Stomach (tissue), 9 donors: ENCODE results near the gene NR5A2. TPM values are rescaled to one million over a fixed set of nuclear protein-coding genes. Genes with fewer than 3 reads are reported as not detected.
A peak's percentile ranks its signal among the peaks of the same experiment; 100 is the strongest.

Experiments
- DNase-seq, 2 donors: peaks; one replicate each; pipeline versions ENCODE4 v3.0.0 to v3.0.0-alpha.2; 2013 to 2019
- H3K27ac ChIP-seq, 5 donors: fragments of 200-600 bp in 4 of 5; sonication (generic) in 4 of 5; one replicate each; pipeline ENCODE4 v1.5.1; 2013 to 2019; ENCODE audit warnings: mild to moderate bottlenecking in 1 of 5, moderate library complexity in 1 of 5
- H3K27me3 ChIP-seq, 3 donors: fragments of 200-600 bp; sonication (generic); one replicate each; pipeline ENCODE4 v1.5.1; 2017 to 2019; ENCODE audit warnings: mixed run types in 1 of 3
- H3K36me3 ChIP-seq, 4 donors: fragments of 200-600 bp; sonication (generic); 1 replicate in 3 of 4; 2 replicates in 1 of 4; pipeline ENCODE4 v1.5.1; 2016 to 2019
- H3K4me1 ChIP-seq, 4 donors: fragments of 200-600 bp; sonication (generic); one replicate each; pipeline ENCODE4 v1.5.1; 2016 to 2019
- H3K4me3 ChIP-seq, 4 donors: fragments of 200-600 bp; sonication (generic) in 3 of 4; one replicate each; pipeline ENCODE4 v1.5.1; 2016 to 2019; ENCODE audit warnings: mild to moderate bottlenecking in 1 of 4
- H3K9me3 ChIP-seq, 4 donors: fragments of 200-600 bp; sonication (generic); one replicate each; pipeline ENCODE4 v1.5.1; 2016 to 2019
- CTCF ChIP-seq, 7 experiments: fragments of 450-650 bp in 4 of 7; fragments of 200-600 bp in 3 of 7; sonication (generic) in 3 of 7; IDR thresholded peaks; one replicate each; pipeline ENCODE4 v1.5.1; 2016 to 2019; ENCODE audit warnings: antibody characterized with exemption in 7 of 7, control low read depth in 2 of 7, mild to moderate bottlenecking in 1 of 7
- EP300 ChIP-seq: sonication (generic); formaldehyde crosslinking; IDR thresholded peaks from one replicate; pipeline ENCODE4 v1.6.1; 2017; ENCODE audit warnings: antibody characterized with exemption
- POLR2A ChIP-seq, 4 donors: fragments of 450-650 bp; IDR thresholded peaks; one replicate each; pipeline ENCODE4 v1.6.1; 2016; ENCODE audit warnings: antibody characterized with exemption in 4 of 4, control low read depth in 2 of 4, mild to moderate bottlenecking in 1 of 4, moderate library complexity in 1 of 4
- POLR2AphosphoS5 ChIP-seq, 3 donors: sonication (generic); formaldehyde crosslinking; IDR thresholded peaks; one replicate each; pipeline ENCODE4 v1.6.1; 2016; ENCODE audit warnings: antibody characterized with exemption in 3 of 3
- WGBS, 5 donors: extraction: QIAGEN DNeasy Blood & Tissue Kit in 3 of 5; methylation state at CpG; one replicate each; pipeline versions ENCODE4 v1.1.5 to v1.1.7; 2013 to 2018; 5-methylcytosine and 5-hydroxymethylcytosine counted together
- intact Hi-C: fragments of 100-400 bp; cut with DNase I; formaldehyde crosslinking; loops from one replicate; pipeline ENCODE4 v1.15.1; 2023; ENCODE audit warnings: low total_unique reads
- polyA plus RNA-seq, 3 donors: library from polyadenylated mRNA; stranded (reverse); fragments of 200-250 nt; gene quantifications; one replicate each; pipeline ENCODE4 v1.2.3, GENCODE V29; 2013
- total RNA-seq, 5 donors: library from RNA; depleted of rRNA; stranded (reverse); fragments of >200 nt; gene quantifications; one replicate each; pipeline versions ENCODE4 v1.1.0 to v1.2.3, GENCODE V29; 2014 to 2016
- donor health status: healthy with polysubstance abuse.
- donor health status: Bipolar disorder and iron deficiency.
- donor health status: healthy.

NR5A2 gene
- total and polyA plus RNA-seq, 8 donors, result 0.33 to 227 (median 0.46) TPM; not detected in 1

- DNase-seq, result no peak
- peaks cover 5 to 80% (median 8%) of the 10 kb centered on the region in 3 donors for H3K27me3 ChIP-seq
- H3K4me3 ChIP-seq, result peak overlapping the region; percentile 42 to 60 (median 47)
- H3K36me3 ChIP-seq, result no peaks in the 10 kb centered on the region
- TF ChIP-seq POLR2A (IDR thresholded peaks at IDR 0.05), result no peak
- no peak for TF ChIP-seq CTCF (IDR thresholded peaks at IDR 0.05)
- TF ChIP-seq POLR2AphosphoS5 (IDR thresholded peaks at IDR 0.05), result no peak
- no peak for TF ChIP-seq EP300
- WGBS, 5 donors, result 5 to 20% (median 9%) methylated on average over 2 of the region's 2 CpGs
- H3K9me3 ChIP-seq, result no peaks in the 10 kb centered on the region
- peaks cover 8 to 33% (median 17%) of the 10 kb centered on the region in 4 donors for H3K4me1 ChIP-seq
- peak overlapping the region in 3 of 5 donors; percentile 39 to 56 (median 52) for H3K27ac ChIP-seq
- intact Hi-C loops, result no loop called here
These were observed 1.1 kb downstream of the NR5A2 start for GRCh38 chr1:200028586-200029034.

GRCh38 chr1:200029035-200029821 lies 1.7 kb downstream of the NR5A2 start:
- peak; percentile 49 to 85 for DNase-seq
- Histone ChIP-seq H3K27me3 (peaks cover 5 to 87% (median 14%) of the 10 kb centered on the region in 3 donors), H3K9me3 (no peaks in the 10 kb centered on the region), H3K4me3 (peak overlapping the region; percentile 42 to 60 (median 47)), H3K27ac (peak overlapping the region in 3 of 5 donors; percentile 39 to 56 (median 52)), H3K4me1 (peaks cover 8 to 35% (median 19%) of the 10 kb centered on the region in 4 donors), H3K36me3 (no peaks in the 10 kb centered on the region)
- WGBS, 5 donors, result 1 to 3% (median 2%) methylated on average over 47 to 65 of the region's 65 CpGs
- TF ChIP-seq POLR2AphosphoS5 (IDR thresholded peaks at IDR 0.05), result peak in 2 of 3 donors; percentile 8 to 30
- TF ChIP-seq CTCF (IDR thresholded peaks at IDR 0.05), result no peak
- intact Hi-C loops, result no loop called here

GRCh38 chr1:200029822-200030152 lies 2.3 kb downstream of the NR5A2 start:
- Histone ChIP-seq H3K4me1 (peaks cover 9 to 41% (median 24%) of the 10 kb centered on the region in 4 donors), H3K27me3 (peaks cover 6 to 92% (median 18%) of the 10 kb centered on the region in 3 donors), H3K4me3 (peak overlapping the region; percentile 42 to 60 (median 47)), H3K27ac (no peak overlapping the region), H3K9me3 (no peaks in the 10 kb centered on the region), H3K36me3 (no peaks in the 10 kb centered on the region)
- DNase-seq, result no peak
- TF ChIP-seq POLR2AphosphoS5 (IDR thresholded peaks at IDR 0.05) (no peak), CTCF (IDR thresholded peaks at IDR 0.05) (no peak), EP300 (no peak)
- intact Hi-C loops, result no loop called here
- 12 to 22% (median 20%) methylated on average over 4 to 13 of the region's 13 CpGs for WGBS, 5 donors

- H3K27ac ChIP-seq, result no peak overlapping the region
- intact Hi-C loops, result no loop called here
- WGBS, 5 donors, result 22 to 68% (median 60%) methylated on average over 4 of the region's 4 CpGs
- H3K9me3 ChIP-seq, result no peaks in the 10 kb centered on the region
- TF ChIP-seq POLR2A (IDR thresholded peaks at IDR 0.05) (no peak), POLR2AphosphoS5 (IDR thresholded peaks at IDR 0.05) (no peak), EP300 (no peak), CTCF (IDR thresholded peaks at IDR 0.05) (no peak)
- no peak overlapping the region for H3K4me3 ChIP-seq
- no peaks in the 10 kb centered on the region for H3K36me3 ChIP-seq
- peaks cover 9 to 93% (median 29%) of the 10 kb centered on the region in 3 donors for H3K27me3 ChIP-seq
- H3K4me1 ChIP-seq, result peaks cover 19 to 51% (median 34%) of the 10 kb centered on the region in 4 donors
- DNase-seq, result no peak
These were observed 3.3 kb downstream of the NR5A2 start for GRCh38 chr1:200030791-200031190.
